ENCODE measurements around the gene CPA4.
"Not testable (repeated sequence)": the region's sequence is repeated elsewhere in the genome, so short reads cannot be mapped to it uniquely, and the experiment has no call there.

The CPA4 gene

GRCh38 chr7:130292682-130293257 is at the start of gene CPA4:
CPA4 (plus strand) TSS chr7:130293161; CDS start chr7:130293181, 20 bp downstream.
- no peak for DNase-seq (ENCODE audit: low read depth in 2 of 2)

DNA sequence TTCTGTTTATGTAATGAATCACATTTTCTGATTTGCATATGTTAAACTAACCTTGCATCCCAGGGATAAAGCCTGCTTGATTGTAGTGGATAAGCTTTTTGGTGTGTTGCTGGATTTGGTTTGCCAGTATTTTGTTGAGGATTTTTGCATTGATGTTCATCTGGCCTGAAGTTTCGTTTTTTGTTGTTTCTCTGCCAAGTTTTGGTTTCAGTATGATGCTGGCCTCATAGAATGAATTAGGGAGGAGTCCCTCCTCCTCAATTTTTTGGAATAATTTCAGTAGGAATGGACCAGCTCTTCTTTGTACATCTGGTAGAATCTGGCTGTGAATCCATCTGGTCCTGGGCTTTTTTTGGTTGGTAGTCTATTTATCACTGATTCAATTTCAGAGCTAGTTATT is 49.5 kb upstream of the CPA4 start:
- DNase-seq (ENCODE audit: low read depth in 2 of 2), result not testable (repeated sequence)

DNA sequence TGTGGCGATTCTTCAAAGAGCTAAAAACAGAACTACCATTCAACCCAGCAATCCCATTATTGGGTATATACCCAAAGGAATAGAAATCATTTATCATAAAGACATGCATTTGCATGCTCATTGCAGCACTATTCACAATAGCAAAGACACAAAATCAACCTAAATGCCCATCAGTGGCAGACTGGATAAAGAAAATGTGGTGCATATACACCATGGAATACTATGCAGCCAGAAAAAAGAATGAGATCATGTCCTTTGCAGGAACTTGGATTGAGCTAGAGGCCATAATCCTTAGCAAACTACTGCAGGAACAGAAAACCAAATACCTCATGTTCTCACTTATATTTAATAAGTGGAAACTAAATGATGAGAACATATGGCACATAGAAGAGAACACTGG is 46.5 kb upstream of the CPA4 start:
- not testable (repeated sequence) for DNase-seq (ENCODE audit: low read depth in 2 of 2)

- DNase-seq (ENCODE audit: low read depth in 2 of 2), result not testable (repeated sequence)
Observed at GRCh38 chr7:130248842-130249241, 44.1 kb upstream of the CPA4 start.

DNA sequence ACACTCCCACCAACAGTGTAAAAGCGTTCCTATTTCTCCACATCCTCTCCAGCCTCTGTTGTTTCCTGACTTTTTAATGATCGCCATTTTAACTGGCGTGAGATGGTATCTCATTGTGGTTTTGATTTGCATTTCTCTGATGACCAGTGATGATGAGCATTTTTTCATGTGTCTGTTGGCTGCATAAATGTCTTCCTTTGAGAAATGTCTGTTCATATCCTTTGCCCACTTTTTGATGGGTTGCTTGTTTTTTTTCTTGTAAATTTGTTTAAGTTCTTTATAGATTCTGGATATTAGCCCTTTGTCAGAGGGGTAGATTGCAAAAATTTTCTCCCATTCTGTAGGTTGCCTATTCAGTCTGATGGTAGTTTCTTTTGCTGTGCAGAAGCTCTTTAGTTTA is 43.3 kb upstream of the CPA4 start:
- DNase-seq (ENCODE audit: low read depth in 2 of 2), result not testable (repeated sequence)

GRCh38 chr7:130254555-130254954 is 38.4 kb upstream of the CPA4 start:
- no peak for DNase-seq (ENCODE audit: low read depth in 2 of 2)

GRCh38 chr7:130256704-130257103 is 36.3 kb upstream of the CPA4 start:
- DNase-seq (ENCODE audit: low read depth in 2 of 2), result no peak

DNA sequence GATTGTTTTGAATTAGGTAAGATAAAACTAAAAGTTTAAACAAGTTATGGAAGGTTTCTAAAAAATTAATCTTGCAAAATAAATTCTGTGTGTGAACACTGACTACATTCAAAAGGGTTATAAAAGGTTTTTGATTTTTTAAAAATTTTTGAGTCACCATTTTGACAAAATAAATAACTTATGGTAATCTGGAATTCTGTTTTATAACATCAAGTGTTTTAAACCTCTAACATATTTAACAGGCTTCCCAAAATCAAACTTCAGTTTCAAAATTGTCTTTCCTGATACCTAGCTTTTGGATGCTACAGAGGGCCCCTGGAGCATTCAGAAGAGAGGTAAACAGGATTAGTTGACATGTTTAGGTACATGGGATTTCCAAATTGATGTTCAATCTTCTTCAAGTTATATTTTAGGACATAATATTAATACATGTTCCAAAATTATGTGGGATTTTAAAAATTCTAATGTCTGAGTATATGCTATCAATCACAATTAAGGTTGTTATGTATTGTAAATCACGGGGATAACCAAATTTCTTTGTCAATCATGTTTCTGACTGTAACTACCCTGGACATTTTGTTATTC is 34.4 kb upstream of the CPA4 start:
- no peak for DNase-seq (ENCODE audit: low read depth in 2 of 2)

DNA sequence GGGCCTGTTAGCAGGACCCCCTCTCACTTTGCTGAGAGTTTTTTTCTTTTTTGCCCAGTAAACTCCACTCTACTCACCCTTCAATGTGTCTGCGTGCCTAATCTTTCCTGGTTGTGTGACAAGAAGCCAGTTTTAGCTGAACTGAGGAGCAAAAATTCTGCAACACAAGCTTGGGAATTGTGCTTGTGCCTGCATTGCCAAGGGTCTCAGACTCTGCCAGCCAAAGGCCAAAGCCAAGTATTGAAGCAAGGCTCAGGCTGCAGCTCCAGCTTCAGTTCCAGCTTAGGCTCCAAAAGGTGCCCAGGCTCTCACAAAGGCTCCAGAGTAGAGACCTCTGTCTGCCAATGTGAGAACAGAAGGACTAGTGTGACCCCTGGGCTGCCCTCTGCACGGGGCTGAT is 30.5 kb upstream of the CPA4 start:
- no peak for DNase-seq (ENCODE audit: low read depth in 2 of 2)

- no peak for DNase-seq (ENCODE audit: low read depth in 2 of 2)
Observed at GRCh38 chr7:130263130-130263529, 29.8 kb upstream of the CPA4 start.

DNA sequence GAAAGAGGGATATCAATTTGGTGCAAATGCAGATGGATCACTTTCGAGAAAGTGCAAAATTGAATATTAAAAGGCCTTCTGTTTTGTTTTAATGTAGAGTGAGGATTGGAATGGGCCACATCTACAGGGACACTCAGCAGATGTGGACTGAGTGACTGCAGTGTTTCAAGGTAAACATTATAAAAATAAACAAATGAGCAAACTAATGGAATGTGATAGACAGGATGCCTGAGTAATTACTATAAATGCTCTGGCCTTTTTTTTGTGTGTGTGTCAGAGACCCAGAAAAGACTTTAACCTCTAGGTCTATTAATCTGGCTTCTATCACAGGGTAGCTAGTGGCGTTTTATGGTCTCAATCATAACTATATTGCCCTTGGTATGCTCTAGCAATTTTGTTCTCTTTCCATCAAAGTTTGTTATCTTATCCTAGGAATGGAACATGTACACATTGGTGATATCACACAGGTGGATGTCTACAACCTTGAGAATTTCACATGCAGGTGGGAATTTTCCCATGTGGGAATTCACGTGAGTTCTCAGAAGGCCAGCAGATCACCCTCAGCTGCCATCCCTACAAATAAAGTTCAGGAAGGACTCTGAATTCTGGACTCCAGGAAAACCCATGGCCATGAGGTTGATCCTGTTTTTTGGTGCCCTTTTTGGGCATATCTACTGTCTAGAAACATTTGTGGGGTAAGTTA is 26.6 kb upstream of the CPA4 start, which contains the start of gene CPA2:
TSS of gene CPA2 (plus strand) at position 606 of the 703 bp plus-strand sequence. CDS start at position 625, 19 bp downstream.
- DNase-seq (ENCODE audit: low read depth in 2 of 2), result no peak

DNA sequence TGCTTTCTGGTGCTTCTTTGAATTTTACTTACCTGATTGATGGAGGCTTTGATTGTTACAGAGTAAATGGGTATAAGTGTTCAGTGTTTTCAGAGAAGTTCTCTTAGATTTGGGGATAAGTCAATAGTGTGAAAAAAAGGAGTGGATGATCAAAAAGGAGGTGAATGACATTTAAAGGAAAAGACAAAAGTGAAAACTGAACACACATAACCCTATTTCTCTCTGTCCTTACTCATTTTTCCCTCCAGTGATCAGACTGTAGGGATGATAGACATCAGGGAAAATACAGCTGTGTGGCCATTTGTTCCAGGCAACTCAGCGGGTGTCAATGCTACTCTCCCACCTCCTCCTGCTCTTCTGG is 26.0 kb upstream of the CPA4 start:
- DNase-seq (ENCODE audit: low read depth in 2 of 2), result no peak

GRCh38 chr7:130268463-130269317 is 24.3 kb upstream of the CPA4 start:
- DNase-seq (ENCODE audit: low read depth in 2 of 2), result no peak

- DNase-seq (ENCODE audit: low read depth in 2 of 2), result no peak
Observed at GRCh38 chr7:130269318-130269694, 23.7 kb upstream of the CPA4 start.

- no peak for DNase-seq (ENCODE audit: low read depth in 2 of 2)
Observed at GRCh38 chr7:130270947-130271800, 21.8 kb upstream of the CPA4 start.

DNA sequence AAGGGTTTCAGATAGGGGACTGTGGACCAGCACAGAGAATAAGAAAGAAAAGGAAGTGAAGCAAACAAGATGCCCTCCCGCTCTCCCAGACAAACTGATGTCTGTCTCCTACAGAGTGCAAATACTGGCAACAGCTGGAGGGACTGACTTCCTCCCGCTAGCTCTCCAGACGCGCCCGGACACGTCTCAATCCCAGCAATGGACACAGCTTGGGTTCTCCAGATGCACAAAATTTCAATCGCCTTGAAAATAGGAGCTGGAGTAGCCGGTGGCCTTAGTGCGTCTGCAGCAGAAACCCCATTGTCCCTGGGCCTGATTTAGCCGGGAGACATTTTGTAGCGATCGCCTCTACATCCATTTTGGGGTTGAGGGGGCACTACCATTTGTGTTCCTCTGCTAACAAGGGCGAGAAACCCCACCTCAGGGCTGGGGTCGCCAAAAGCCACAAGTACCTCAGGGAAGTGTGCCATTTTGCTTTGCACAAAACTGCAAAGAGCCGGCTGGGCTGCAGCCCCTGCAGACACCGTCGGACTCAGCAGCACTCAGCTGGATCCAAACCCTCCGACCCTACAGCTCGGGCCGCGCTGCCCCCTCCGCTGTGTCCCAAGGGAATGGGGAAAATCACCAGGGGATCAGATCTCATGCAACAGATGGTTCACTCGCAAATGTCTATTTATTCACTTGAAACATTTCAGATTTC is 20.4 kb upstream of the CPA4 start:
- DNase-seq (ENCODE audit: low read depth in 2 of 2), result no peak

DNA sequence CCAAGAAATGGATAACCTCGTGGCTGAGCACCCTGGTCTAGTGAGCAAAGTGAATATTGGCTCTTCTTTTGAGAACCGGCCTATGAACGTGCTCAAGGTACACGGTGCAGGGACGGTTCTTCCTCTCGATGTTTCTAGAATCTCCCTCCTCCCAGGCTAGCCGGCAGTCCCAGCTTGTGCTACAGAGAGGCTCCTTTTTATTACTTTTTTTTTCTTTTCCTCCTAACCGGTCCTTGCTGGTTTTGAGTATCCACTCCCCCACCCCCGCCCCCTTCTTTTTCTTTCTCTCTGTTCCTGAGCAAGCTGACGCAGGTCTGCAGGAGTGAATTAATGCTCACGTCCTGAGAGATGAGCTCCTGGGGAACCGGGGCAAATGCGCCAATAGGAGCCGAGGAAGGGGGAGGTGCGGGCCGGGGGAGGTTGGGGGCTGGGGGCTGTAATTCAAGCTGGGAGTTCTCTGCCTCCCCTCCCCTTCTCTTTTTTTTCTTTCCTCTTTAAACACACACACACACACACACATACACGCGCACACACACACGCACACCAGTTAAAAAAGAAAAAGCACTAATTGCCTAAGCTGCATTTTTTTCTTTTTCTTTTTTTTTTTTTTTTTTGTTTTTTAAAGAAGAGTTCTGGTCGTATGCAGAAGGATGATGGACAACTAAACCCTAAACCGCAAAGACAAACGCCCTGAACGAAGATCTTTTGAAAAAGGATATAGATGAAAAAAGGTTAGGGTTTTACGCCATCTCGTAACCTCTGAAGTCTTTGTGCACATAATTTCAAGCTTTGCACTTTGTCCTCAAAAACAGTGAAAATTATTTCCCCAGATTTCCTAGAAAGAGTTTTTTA is 19.7 kb upstream of the CPA4 start:
- DNase-seq (ENCODE audit: low read depth in 2 of 2), result no peak

DNA sequence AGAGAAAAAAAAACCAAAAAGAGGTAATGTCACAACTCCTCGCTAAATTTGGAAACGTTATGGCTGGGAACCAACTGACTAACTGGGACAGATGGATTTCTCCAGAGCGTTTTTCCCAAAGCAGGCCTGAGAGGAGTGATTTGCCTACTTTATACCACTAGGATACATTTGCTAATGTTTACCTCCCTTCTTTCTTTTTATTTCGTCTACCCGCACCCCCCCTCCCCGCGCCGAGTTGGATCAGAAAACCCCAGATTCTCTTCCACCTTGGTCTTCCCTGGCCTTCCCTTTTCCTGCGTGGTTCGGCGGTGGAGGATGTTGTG is 19.1 kb upstream of the CPA4 start:
- no peak for DNase-seq (ENCODE audit: low read depth in 2 of 2)

GRCh38 chr7:130274296-130274695 is 18.7 kb upstream of the CPA4 start:
- no peak for DNase-seq (ENCODE audit: low read depth in 2 of 2)

DNA sequence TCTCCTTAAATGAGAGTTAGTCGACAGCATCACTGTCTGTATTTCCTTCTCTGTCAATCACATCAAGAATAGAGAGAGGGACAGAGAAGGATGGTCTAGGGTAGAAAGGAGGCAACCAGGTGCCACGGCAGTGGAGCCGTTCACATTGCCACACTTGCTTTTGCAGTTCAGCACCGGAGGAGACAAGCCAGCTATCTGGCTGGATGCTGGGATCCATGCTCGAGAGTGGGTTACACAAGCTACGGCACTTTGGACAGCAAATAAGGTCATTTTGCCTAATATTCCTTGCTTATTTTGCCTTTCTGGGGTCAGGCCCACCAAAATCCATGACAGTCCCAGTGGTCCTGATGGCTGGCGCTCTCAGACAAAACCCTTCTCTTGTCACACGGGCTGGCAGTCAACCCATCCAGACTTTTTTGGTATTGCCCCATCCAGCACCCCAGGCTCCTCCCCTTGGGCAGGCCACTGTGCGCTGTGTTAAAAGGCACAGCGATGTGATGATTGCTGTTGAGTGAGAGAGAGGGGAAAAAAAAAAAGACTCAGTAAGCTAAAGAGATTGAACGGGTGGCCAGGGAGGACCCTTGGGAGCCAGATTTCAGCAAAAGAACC is 17.9 kb upstream of the CPA4 start:
- DNase-seq (ENCODE audit: low read depth in 2 of 2), result no peak

Data from stimulated activated CD4-positive, alpha-beta T cell treated with anti-CD3 and anti-CD28 coated beads, Interleukin-1b, Interleukin-23, amount 100 ng/mL, for 1 hour (primary cell).